Prostate gland (tissue), 2 donors: ENCODE data around the gene RAPGEF4. TPM values are rescaled to one million over a fixed set of nuclear protein-coding genes. Genes with fewer than 3 reads are reported as not detected.

Source experiments
- DNase-seq: peaks from one replicate; pipeline ENCODE4 v3.0.0-alpha.2; 2019; ENCODE audit warnings: low spot score
- H3K27ac ChIP-seq, 2 donors: fragments of 200-600 bp; sonication (generic); 2 replicates each; pipeline ENCODE4 v1.5.1; 2017 to 2019
- H3K27me3 ChIP-seq: fragments of 200-600 bp; sonication (generic); replicated peaks from 2 replicates; pipeline ENCODE4 v1.5.1; 2019; ENCODE audit not compliant: insufficient read depth
- H3K36me3 ChIP-seq, 2 donors: fragments of 200-600 bp; sonication (generic); 1 replicate in 1 of 2; 2 replicates in 1 of 2; pipeline versions ENCODE4 v1.5.1 to v1.8.1; 2017 to 2019
- H3K4me1 ChIP-seq: fragments of 200-600 bp; sonication (generic); replicated peaks from 2 replicates; pipeline ENCODE4 v1.5.1; 2019
- H3K4me3 ChIP-seq, 2 donors: fragments of 200-600 bp; sonication (generic); 2 replicates each; pipeline ENCODE4 v1.5.1; 2017 to 2019
- H3K9me3 ChIP-seq: fragments of 200-600 bp; sonication (generic); 2 replicates; pipeline ENCODE4 v1.5.1; 2017
- CTCF ChIP-seq, 4 experiments: fragments of 200-600 bp in 2 of 4; fragments of 450-650 bp in 2 of 4; sonication (generic) in 2 of 4; IDR thresholded peaks; 1 replicate in 3 of 4; 2 replicates in 1 of 4; pipeline ENCODE4 v1.5.1; 2016 to 2019; ENCODE audit warnings: antibody characterized with exemption in 4 of 4, mild to moderate bottlenecking in 2 of 4, moderate library complexity in 2 of 4
- POLR2A ChIP-seq: fragments of 450-650 bp; IDR thresholded peaks from one replicate; pipeline ENCODE4 v1.6.1; 2016; ENCODE audit warnings: antibody characterized with exemption, mild to moderate bottlenecking
- POLR2AphosphoS5 ChIP-seq: sonication (generic); formaldehyde crosslinking; IDR thresholded peaks from one replicate; pipeline ENCODE4 v1.6.1; 2017; ENCODE audit warnings: antibody characterized with exemption
- WGBS: methylation state at CpG from one replicate; pipeline ENCODE4 v1.1.5; 2018; 5-methylcytosine and 5-hydroxymethylcytosine counted together
- intact Hi-C: fragments of 100-400 bp; cut with DNase I; formaldehyde crosslinking; loops from one replicate; pipeline ENCODE4 v1.14.2; 2022
- total RNA-seq, 2 donors: library from RNA; depleted of rRNA; stranded (reverse); fragments of >200 nt; gene quantifications; one replicate each; pipeline ENCODE4 v1.1.0, GENCODE V29; 2016

RAPGEF4 gene
- total RNA-seq, 2 donors from 2014 or later = 7.3 to 31.0 TPM

- intact Hi-C loops = no loop called here
- H3K36me3 ChIP-seq = no peaks in the 10 kb centered on the region
- DNase-seq = no peak
- no peaks in the 10 kb centered on the region for H3K27me3 ChIP-seq
- H3K4me3 ChIP-seq = no peak overlapping the region
- no peaks in the 10 kb centered on the region for H3K4me1 ChIP-seq
- 91% methylated on average over 7 of the region's 7 CpGs for WGBS
- peak overlapping the region; percentile 63 to 73 for H3K27ac ChIP-seq
- TF ChIP-seq POLR2A (no peak), CTCF (IDR thresholded peaks at IDR 0.05) (no peak), POLR2AphosphoS5 (no peak)
- H3K9me3 ChIP-seq = no peaks in the 10 kb centered on the region
Observed at GRCh38 chr2:172926785-172927640, 191.4 kb downstream of the RAPGEF4 start.

- TF ChIP-seq POLR2A (no peak), CTCF (IDR thresholded peaks at IDR 0.05) (no peak), POLR2AphosphoS5 (peak; percentile 91)
- peak overlapping the region; percentile 63 to 73 for H3K27ac ChIP-seq
- 21% methylated on average over 8 of the region's 8 CpGs for WGBS
Observed at GRCh38 chr2:172927641-172928357, 192.2 kb downstream of the RAPGEF4 start.

GRCh38 chr2:172928756-172929155 is 193.1 kb downstream of the RAPGEF4 start:
- TF ChIP-seq POLR2AphosphoS5 = peak; percentile 19
- TF ChIP-seq CTCF (IDR thresholded peaks at IDR 0.05) = no peak
- H3K4me1 ChIP-seq = no peaks in the 10 kb centered on the region
- H3K36me3 ChIP-seq = no peaks in the 10 kb centered on the region
- WGBS = 25% methylated on average over 2 of the region's 2 CpGs
- DNase-seq = no peak
- H3K27ac ChIP-seq = peak overlapping the region; percentile 63 to 73
- no peaks in the 10 kb centered on the region for H3K27me3 ChIP-seq
- no peaks in the 10 kb centered on the region for H3K9me3 ChIP-seq
- H3K4me3 ChIP-seq = no peak overlapping the region
- intact Hi-C loops = no loop called here

More at GRCh38 chr2:172927641-172928357, 192.2 kb downstream of the RAPGEF4 start:
- intact Hi-C loops = no loop called here
- DNase-seq = peak; percentile 73
- no peaks in the 10 kb centered on the region for H3K27me3 ChIP-seq
- H3K4me1 ChIP-seq = no peaks in the 10 kb centered on the region
- no peak overlapping the region for H3K4me3 ChIP-seq
- H3K9me3 ChIP-seq = no peaks in the 10 kb centered on the region
- H3K36me3 ChIP-seq = no peaks in the 10 kb centered on the region

- TF ChIP-seq POLR2A = no peak
- no peak for TF ChIP-seq CTCF (IDR thresholded peaks at IDR 0.05)
- no peak for TF ChIP-seq POLR2AphosphoS5
- Histone ChIP-seq H3K9me3 (no peaks in the 10 kb centered on the region), H3K36me3 (no peaks in the 10 kb centered on the region), H3K27me3 (no peaks in the 10 kb centered on the region), H3K4me3 (no peak overlapping the region), H3K27ac (peak overlapping the region; percentile 62 to 73), H3K4me1 (no peaks in the 10 kb centered on the region)
- WGBS = 68% methylated on average over 2 of the region's 2 CpGs
- no peak for DNase-seq
- intact Hi-C loops = loop anchor here (2.0 kb wide), 1 partner anchor 65 kb away; no protein-coding TSS in a partner anchor
Observed at GRCh38 chr2:172929644-172930043, 194.0 kb downstream of the RAPGEF4 start.
